Measurements from ENCODE around the gene NBPF4.

Gene NBPF4

DNA sequence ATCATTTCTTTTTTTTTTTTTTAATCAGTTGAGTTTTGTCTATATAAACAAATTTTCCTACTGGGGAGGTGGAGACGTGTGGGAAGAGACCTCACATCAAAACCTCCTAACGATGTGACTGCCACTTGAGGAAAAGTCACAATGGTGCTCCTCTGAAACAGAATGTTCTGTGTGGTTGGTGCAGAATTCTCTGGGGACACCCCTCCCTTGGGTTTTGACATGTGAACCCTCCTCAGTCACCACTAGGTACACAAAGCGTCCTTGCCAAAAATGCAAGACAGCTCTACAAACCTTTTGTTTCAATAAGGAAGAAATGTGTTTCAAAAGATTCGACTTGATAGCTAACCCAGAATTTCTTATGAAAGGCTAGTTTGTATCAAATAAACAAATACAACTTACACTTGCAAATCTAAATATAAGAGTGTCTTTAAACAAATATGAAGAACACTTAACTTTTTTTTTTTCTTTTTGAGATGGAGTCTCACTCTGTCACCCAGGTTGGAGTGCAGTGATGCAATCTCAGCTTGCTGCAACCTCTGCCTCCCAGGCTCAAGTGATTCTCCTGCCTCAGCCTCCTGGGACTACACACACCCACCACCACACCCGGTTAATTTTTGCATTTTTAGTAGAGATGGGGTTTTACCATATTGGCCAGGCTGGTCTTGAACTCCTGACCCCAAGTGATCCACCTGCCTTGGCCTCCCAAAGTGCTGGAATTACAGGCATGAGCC, 53.0 kb downstream of the NBPF4 start:
- no peak overlapping the region for H3K27ac ChIP-seq (ENCODE audit: low read length)
- no CpG with 5 or more reads among the region's 5 CpGs for WGBS (ENCODE audit: insufficient coverage, insufficient read length)

DNA sequence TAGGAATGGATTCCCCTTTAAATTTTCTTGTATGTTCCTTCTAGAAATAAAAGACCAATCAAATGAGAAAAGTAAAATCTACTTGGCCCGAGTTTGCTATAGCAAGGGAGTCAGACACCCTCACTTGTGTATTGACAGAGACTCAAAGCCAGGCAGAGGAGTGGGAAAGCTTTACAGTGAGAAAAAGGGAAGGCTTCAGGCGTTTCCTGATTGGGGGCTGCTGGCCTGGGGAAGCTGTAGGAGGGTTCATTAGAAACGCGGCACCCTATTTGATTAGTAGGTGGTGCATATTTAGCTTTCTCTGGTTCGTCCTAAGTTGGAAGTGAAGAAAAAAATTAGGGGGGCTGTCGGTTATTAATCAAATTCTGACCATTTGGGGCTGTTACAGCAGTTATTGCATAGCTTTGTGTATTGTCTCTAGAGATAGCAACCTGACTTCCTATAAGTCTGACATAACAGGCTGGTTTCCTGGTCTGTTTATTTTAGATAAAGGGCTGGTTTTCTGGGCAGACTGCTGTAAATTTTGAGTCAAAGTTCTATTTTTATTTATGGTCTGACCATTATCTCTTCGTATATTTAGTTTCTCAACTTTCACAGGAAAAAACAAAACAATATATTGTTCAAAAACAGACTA, 53.8 kb downstream of the NBPF4 start:
- no CpG with 5 or more reads among the region's 7 CpGs for WGBS (ENCODE audit: insufficient coverage, insufficient read length)
- Histone ChIP-seq H3K27ac (ENCODE audit: low read length) (no peak overlapping the region), H3K9me3 (ENCODE audit: control insufficient read depth, insufficient read depth, low read length) (no peaks in the 10 kb centered on the region), H3K4me1 (ENCODE audit: control insufficient read depth, insufficient read depth, low read length) (no peaks in the 10 kb centered on the region), H3K27me3 (ENCODE audit: control insufficient read depth, insufficient read depth, low read length) (no peaks in the 10 kb centered on the region), H3K36me3 (ENCODE audit: control insufficient read depth, insufficient read depth, low read length) (no peaks in the 10 kb centered on the region), H3K4me3 (ENCODE audit: low read length) (no peak overlapping the region)
- DNase-seq (ENCODE audit: low read depth, low spot score): no peak

More for the DNA sequence above, 53.0 kb downstream of the NBPF4 start:
- H3K9me3 ChIP-seq (ENCODE audit: control insufficient read depth, insufficient read depth, low read length): no peaks in the 10 kb centered on the region
- no peaks in the 10 kb centered on the region for H3K36me3 ChIP-seq (ENCODE audit: control insufficient read depth, insufficient read depth, low read length)
- no peak for DNase-seq (ENCODE audit: low read depth, low spot score)
- no peak overlapping the region for H3K4me3 ChIP-seq (ENCODE audit: low read length)
- no peaks in the 10 kb centered on the region for H3K4me1 ChIP-seq (ENCODE audit: control insufficient read depth, insufficient read depth, low read length)
- H3K27me3 ChIP-seq (ENCODE audit: control insufficient read depth, insufficient read depth, low read length): no peaks in the 10 kb centered on the region

DNA sequence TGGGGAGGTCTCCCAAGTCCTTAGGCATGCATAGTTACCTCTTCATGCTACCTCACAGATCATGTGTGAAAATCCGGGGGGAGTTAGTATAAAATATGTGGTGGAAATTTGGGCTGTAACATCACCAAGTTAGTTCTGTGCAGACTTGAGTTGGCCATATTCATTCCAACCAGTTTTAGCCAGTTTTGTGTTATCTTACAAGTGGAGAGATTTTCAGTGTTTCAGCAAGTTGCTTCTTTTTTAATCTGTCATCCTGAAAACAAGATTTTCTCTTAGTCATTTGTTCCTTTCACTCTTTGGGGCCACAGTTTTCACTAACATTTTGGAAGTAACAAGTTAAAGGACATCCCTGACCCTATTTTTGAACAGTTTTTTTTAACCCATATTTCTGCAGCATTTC, 55.1 kb downstream of the NBPF4 start:
- H3K36me3 ChIP-seq (ENCODE audit: control insufficient read depth, insufficient read depth, low read length): no peaks in the 10 kb centered on the region
- no peak for DNase-seq (ENCODE audit: low read depth, low spot score)
- no peak overlapping the region for H3K27ac ChIP-seq (ENCODE audit: low read length)
- no peak overlapping the region for H3K4me3 ChIP-seq (ENCODE audit: low read length)
- H3K27me3 ChIP-seq (ENCODE audit: control insufficient read depth, insufficient read depth, low read length): no peaks in the 10 kb centered on the region
- H3K9me3 ChIP-seq (ENCODE audit: control insufficient read depth, insufficient read depth, low read length): no peaks in the 10 kb centered on the region
- WGBS (ENCODE audit: insufficient coverage, insufficient read length): no CpG with 5 or more reads among the region's 1 CpG
- H3K4me1 ChIP-seq (ENCODE audit: control insufficient read depth, insufficient read depth, low read length): no peaks in the 10 kb centered on the region

GRCh38 chr1:108182959-108183700, 60.7 kb downstream of the NBPF4 start:
- H3K27me3 ChIP-seq (ENCODE audit: control insufficient read depth, insufficient read depth, low read length): no peaks in the 10 kb centered on the region
- H3K4me3 ChIP-seq (ENCODE audit: low read length): no peak overlapping the region
- WGBS (ENCODE audit: insufficient coverage, insufficient read length): no CpG with 5 or more reads among the region's 2 CpGs
- DNase-seq (ENCODE audit: low read depth, low spot score): no peak
- no peak overlapping the region for H3K27ac ChIP-seq (ENCODE audit: low read length)
- no peaks in the 10 kb centered on the region for H3K9me3 ChIP-seq (ENCODE audit: control insufficient read depth, insufficient read depth, low read length)
- H3K36me3 ChIP-seq (ENCODE audit: control insufficient read depth, insufficient read depth, low read length): no peaks in the 10 kb centered on the region
- no peaks in the 10 kb centered on the region for H3K4me1 ChIP-seq (ENCODE audit: control insufficient read depth, insufficient read depth, low read length)

DNA sequence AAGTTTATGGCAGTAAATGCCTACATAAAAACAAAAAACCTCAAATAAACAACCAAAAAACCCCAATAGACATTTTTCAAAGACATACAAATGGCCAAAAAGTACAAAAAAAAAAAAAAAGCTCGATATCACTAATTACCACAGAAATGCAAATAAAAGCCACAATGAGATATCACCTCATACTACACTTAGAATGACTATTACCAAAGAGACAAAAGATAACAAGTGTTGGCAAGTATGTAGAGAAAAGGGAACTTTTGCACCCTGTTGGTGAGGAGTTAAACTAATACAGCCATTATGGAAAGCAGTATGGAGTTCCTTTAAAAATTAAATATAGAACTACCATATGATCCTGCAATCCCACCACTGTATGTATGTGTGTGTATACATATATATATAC, 64.9 kb downstream of the NBPF4 start:
- Histone ChIP-seq H3K9me3 (ENCODE audit: control insufficient read depth, insufficient read depth, low read length) (peaks cover 7% of the 10 kb centered on the region), H3K4me1 (ENCODE audit: control insufficient read depth, insufficient read depth, low read length) (no peaks in the 10 kb centered on the region), H3K27me3 (ENCODE audit: control insufficient read depth, insufficient read depth, low read length) (no peaks in the 10 kb centered on the region), H3K27ac (ENCODE audit: low read length) (no peak overlapping the region), H3K36me3 (ENCODE audit: control insufficient read depth, insufficient read depth, low read length) (peaks cover 10% of the 10 kb centered on the region; the same call in 1 of the 2 replicates), H3K4me3 (ENCODE audit: low read length) (no peak overlapping the region)
- WGBS (ENCODE audit: insufficient coverage, insufficient read length): no CpG with 5 or more reads among the region's 1 CpG
- no peak for DNase-seq (ENCODE audit: low read depth, low spot score)
